Immature natural killer cell (primary cell): ENCODE data around the gene TRO. TPM values are rescaled to one million over a fixed set of nuclear protein-coding genes. Genes with fewer than 3 reads are reported as not detected.

Source experiments
- DNase-seq, 3 donors: peaks; one replicate each; pipeline ENCODE4 v3.0.0; 2022; ENCODE audit warnings: mixed read lengths in 1 of 3
- H3K27ac Mint-ChIP-seq, 6 donors: one replicate each; pipeline ENCODE4 v1.8.0; 2020; ENCODE audit warnings: mixed read lengths in 6 of 6, mild to moderate bottlenecking in 5 of 6, inconsistent platforms in 4 of 6, moderate library complexity in 3 of 6
- H3K27me3 Mint-ChIP-seq, 3 donors: one replicate each; pipeline ENCODE4 v1.8.0; 2020 to 2021; ENCODE audit warnings: low read depth in 3 of 3, mild to moderate bottlenecking in 3 of 3, mixed read lengths in 3 of 3, moderate library complexity in 3 of 3, inconsistent platforms in 1 of 3
- H3K36me3 Mint-ChIP-seq, 3 donors: one replicate each; pipeline ENCODE4 v1.8.0; 2020; ENCODE audit warnings: mixed read lengths in 3 of 3, inconsistent platforms in 2 of 3, mild to moderate bottlenecking in 2 of 3
- H3K4me1 Mint-ChIP-seq, 2 donors: one replicate each; pipeline ENCODE4 v1.8.0; 2020; ENCODE audit warnings: inconsistent platforms in 2 of 2, mild to moderate bottlenecking in 2 of 2, mixed read lengths in 2 of 2, moderate library complexity in 1 of 2
- H3K4me3 Mint-ChIP-seq, 5 donors: one replicate each; pipeline ENCODE4 v1.8.0; 2020; ENCODE audit warnings: mild to moderate bottlenecking in 5 of 5, mixed read lengths in 5 of 5, inconsistent platforms in 3 of 5, moderate library complexity in 3 of 5
- H3K9me3 Mint-ChIP-seq, 6 donors: one replicate each; pipeline ENCODE4 v1.8.0; 2020; ENCODE audit warnings: mild to moderate bottlenecking in 6 of 6, mixed read lengths in 6 of 6, inconsistent platforms in 4 of 6, moderate library complexity in 3 of 6
- polyA plus RNA-seq, 3 donors: library from polyadenylated mRNA; unstranded; fragments of 300-500 nt; fragmentation: Illumina TruSeq; gene quantifications; one replicate each; pipeline ENCODE4 v1.2.3, GENCODE V29; 2021

The TRO gene
- polyA plus RNA-seq, result 1 to 10 TPM in 2 of 3 donors, not detected in 1; 1.3 to 2.4 TPM

GRCh38 chrX:54920610-54921426 lies at the start of gene TRO:
Gene TRO, plus strand, starts transcription at chrX:54920824. Its CDS starts 1,423 bp downstream, at chrX:54922247.
- no peaks in the 10 kb centered on the region for H3K36me3 Mint-ChIP-seq
- peaks cover 3 to 7% (median 4%) of the 10 kb centered on the region in 3 donors for H3K27me3 Mint-ChIP-seq
- DNase-seq, result peak in 1 of 3 donors; percentile 0
- peak within 1 kb of the TSS in 5 of 6 donors; percentile 27 to 87 (median 45) for H3K27ac Mint-ChIP-seq
- H3K4me1 Mint-ChIP-seq, result peaks cover 9 to 12% of the 10 kb centered on the region in 2 donors
- H3K9me3 Mint-ChIP-seq, result peaks cover 0 to 3% (median 0%) of the 10 kb centered on the region in 6 donors
- peak within 1 kb of the TSS; percentile 78 to 95 (median 88) for H3K4me3 Mint-ChIP-seq

DNA sequence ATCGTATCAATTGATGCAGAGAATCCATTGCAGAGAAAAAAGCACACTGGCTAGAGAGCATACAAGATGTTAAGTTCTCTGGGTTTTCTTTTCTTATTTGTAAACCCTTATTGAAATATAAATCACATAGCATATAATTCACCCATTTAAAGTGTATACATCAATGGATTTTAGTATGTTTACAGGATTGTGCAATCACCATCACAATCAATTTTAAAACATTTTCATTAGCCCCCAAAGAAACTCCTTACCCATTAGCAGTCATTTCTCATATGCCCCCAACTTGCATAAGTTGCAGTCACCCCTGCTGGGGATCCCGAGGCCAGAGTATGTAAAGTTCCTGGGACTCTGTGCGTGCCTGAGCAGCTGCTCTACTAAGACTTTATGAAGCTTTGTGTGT lies 34.9 kb upstream of the TRO start:
- no peaks in the 10 kb centered on the region for H3K4me1 Mint-ChIP-seq
- no peaks in the 10 kb centered on the region for H3K9me3 Mint-ChIP-seq
- peaks cover 2 to 33% (median 9%) of the 10 kb centered on the region in 3 donors for H3K27me3 Mint-ChIP-seq
- H3K4me3 Mint-ChIP-seq, result no peak overlapping the region
- DNase-seq, result no peak
- no peaks in the 10 kb centered on the region for H3K36me3 Mint-ChIP-seq
- H3K27ac Mint-ChIP-seq, result no peak overlapping the region

DNA sequence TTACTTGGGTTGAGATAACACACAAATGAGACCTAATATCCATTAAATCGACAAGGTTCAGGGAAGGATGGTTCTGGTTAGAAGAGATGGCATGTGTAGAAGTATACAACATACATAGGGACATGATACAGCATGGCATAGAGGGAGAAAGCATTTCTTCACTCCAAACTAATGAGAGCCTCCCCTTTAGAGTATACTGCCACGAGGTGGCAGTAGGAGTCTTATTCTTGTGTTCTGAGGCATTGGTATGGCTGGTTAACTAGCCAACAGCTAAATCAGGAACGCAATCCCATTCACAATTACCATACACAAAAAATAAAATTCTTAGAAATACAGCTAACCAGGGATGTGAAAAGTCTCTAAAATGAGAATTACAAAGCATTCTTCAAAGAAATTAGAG lies 29.1 kb upstream of the TRO start:
- Mint-ChIP-seq H3K4me1 (no peaks in the 10 kb centered on the region), H3K36me3 (no peaks in the 10 kb centered on the region), H3K9me3 (peaks cover 0 to 4% (median 0%) of the 10 kb centered on the region in 6 donors), H3K27ac (no peak overlapping the region), H3K27me3 (peaks cover 5 to 27% (median 14%) of the 10 kb centered on the region in 3 donors), H3K4me3 (no peak overlapping the region)
- DNase-seq, result peak; percentile 18 to 39 (median 26)

- H3K4me1 Mint-ChIP-seq, result no peaks in the 10 kb centered on the region
- peaks cover 4 to 14% (median 11%) of the 10 kb centered on the region in 3 donors for H3K27me3 Mint-ChIP-seq
- no peak overlapping the region for H3K4me3 Mint-ChIP-seq
- no peaks in the 10 kb centered on the region for H3K36me3 Mint-ChIP-seq
- peaks cover 0 to 4% (median 0%) of the 10 kb centered on the region in 6 donors for H3K9me3 Mint-ChIP-seq
- no peak overlapping the region for H3K27ac Mint-ChIP-seq
- DNase-seq, result no peak
Observed at GRCh38 chrX:54894159-54894558, 26.5 kb upstream of the TRO start.

DNA sequence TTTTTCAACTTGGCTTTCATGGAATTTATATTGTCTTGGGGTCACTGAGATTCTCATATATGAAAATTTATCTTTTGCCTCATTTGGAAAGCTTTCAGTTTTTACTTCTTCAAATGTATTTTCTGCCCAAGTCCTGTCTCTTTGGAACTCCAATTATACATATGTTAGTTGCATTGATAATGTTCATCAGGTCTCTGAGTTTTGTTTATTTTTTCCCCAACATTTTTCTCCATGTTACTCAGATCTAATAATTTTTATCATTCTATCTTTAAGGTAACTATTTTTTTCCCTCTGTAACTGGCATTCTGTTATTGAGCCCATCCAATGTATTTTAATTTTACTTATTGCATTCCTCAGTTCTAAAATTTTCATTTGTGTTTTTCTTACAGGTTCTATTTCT lies 10.7 kb upstream of the TRO start:
- Mint-ChIP-seq H3K36me3 (no peaks in the 10 kb centered on the region), H3K27me3 (peaks cover 0 to 10% (median 2%) of the 10 kb centered on the region in 3 donors), H3K9me3 (peaks cover 0 to 9% (median 7%) of the 10 kb centered on the region in 6 donors), H3K4me3 (no peak overlapping the region), H3K27ac (no peak overlapping the region), H3K4me1 (no peaks in the 10 kb centered on the region)
- DNase-seq, result no peak

DNA sequence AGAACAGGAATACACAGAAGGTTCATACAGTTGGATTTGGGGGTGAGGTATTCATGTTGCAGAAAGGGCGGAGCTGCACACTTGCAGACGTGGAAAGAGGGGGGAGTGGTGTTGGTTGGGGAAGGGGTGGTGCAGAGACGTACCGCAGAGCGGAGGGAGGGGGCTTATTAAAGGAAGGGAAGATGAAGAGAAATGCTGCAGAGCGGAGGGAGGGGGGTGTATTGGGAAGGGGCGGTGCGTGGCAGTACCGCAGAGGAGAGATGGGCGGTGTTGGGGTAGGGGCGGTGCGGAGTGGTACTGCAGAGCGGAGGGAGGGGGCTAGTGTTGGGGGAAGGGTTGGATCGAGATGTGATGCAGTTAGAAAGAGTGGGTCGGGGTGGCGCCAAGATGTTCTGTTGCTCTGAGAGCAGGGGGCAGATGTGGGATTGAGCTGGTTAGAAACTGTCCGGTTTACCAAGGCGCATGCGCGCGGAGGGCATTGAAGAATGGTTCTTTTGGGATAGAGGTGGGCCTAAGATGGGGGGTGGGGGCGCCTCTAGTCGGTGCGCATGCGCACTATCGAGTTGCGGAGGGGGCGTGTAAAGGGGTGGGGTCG lies 900 bp downstream of the TRO start:
- peaks cover 0 to 3% (median 0%) of the 10 kb centered on the region in 6 donors for H3K9me3 Mint-ChIP-seq
- H3K27ac Mint-ChIP-seq, result peak overlapping the region in 5 of 6 donors; percentile 27 to 87 (median 45)
- DNase-seq, result peak; percentile 31 to 49 (median 41)
- H3K4me3 Mint-ChIP-seq, result peak overlapping the region; percentile 78 to 95 (median 88)
- no peaks in the 10 kb centered on the region for H3K36me3 Mint-ChIP-seq
- H3K4me1 Mint-ChIP-seq, result peaks cover 9 to 12% of the 10 kb centered on the region in 2 donors
- H3K27me3 Mint-ChIP-seq, result peaks cover 3 to 7% (median 4%) of the 10 kb centered on the region in 3 donors

- Mint-ChIP-seq H3K27ac (no peak overlapping the region), H3K27me3 (peaks cover 3 to 7% (median 3%) of the 10 kb centered on the region in 3 donors), H3K9me3 (peaks cover 0 to 3% (median 0%) of the 10 kb centered on the region in 6 donors), H3K4me3 (peak overlapping the region in 1 of 5 donors; percentile 88), H3K4me1 (peaks cover 9 to 12% of the 10 kb centered on the region in 2 donors), H3K36me3 (no peaks in the 10 kb centered on the region)
- DNase-seq, result no peak
Observed at GRCh38 chrX:54922547-54922946, 1.9 kb downstream of the TRO start.

DNA sequence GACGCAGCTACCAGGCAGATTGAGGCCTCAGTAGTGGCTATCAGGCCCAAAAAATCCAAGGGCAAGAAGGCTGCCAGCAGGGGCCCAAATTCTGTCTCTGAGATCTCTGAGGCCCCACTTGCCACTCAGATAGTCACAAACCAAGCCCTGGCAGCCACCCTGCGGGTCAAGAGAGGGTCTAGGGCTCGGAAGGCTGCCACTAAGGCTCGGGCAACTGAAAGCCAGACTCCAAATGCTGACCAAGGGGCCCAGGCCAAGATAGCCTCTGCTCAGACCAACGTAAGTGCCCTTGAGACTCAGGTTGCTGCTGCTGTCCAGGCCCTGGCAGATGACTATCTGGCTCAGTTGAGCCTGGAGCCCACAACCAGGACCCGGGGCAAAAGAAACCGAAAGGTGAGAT lies 2.8 kb downstream of the TRO start:
- Mint-ChIP-seq H3K27me3 (peaks cover 3 to 7% (median 6%) of the 10 kb centered on the region in 3 donors), H3K9me3 (peaks cover 0 to 3% (median 0%) of the 10 kb centered on the region in 6 donors), H3K4me3 (no peak overlapping the region), H3K36me3 (peaks cover 0 to 3% (median 0%) of the 10 kb centered on the region in 3 donors), H3K4me1 (peaks cover 9 to 12% of the 10 kb centered on the region in 2 donors), H3K27ac (no peak overlapping the region)
- DNase-seq, result no peak

DNA sequence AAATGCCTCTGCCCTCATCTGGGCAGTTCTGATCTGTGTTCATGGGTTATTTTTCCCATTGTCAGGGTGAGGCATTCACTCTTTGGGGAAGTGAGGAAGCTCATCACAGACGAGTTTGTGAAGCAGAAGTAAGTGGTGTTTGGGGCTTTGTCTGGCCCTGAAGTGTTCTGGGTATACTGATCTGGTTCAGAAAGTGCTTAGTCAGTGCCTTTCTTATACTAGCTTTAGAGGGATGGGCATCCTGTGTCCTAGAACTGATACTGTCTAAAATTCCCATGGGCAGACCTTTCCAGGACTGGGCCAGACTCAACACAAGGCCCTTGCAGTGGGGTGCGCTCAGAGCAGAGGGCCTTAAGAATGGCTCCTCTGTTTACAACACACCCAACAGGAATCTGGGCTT lies 6.4 kb downstream of the TRO start:
- peaks cover 0 to 11% (median 0%) of the 10 kb centered on the region in 3 donors for H3K36me3 Mint-ChIP-seq
- DNase-seq, result no peak
- no peak overlapping the region for H3K27ac Mint-ChIP-seq
- no peak overlapping the region for H3K4me3 Mint-ChIP-seq
- no peaks in the 10 kb centered on the region for H3K9me3 Mint-ChIP-seq
- no peaks in the 10 kb centered on the region for H3K4me1 Mint-ChIP-seq
- H3K27me3 Mint-ChIP-seq, result peaks cover 0 to 4% (median under 1%) of the 10 kb centered on the region in 3 donors

DNA sequence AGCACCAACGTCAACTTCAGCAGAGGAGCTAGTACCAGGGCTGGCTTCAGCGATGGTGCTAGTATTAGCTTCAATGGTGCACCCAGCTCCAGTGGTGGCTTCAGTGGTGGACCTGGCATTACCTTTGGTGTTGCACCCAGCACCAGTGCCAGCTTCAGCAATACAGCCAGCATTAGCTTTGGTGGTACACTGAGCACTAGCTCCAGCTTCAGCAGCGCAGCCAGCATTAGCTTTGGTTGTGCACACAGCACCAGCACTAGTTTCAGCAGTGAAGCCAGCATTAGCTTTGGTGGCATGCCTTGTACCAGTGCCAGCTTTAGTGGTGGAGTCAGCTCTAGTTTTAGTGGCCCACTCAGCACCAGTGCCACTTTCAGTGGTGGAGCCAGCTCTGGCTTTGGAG lies 8.3 kb downstream of the TRO start:
- Mint-ChIP-seq H3K9me3 (no peaks in the 10 kb centered on the region), H3K27me3 (peaks cover 0 to 4% (median 0%) of the 10 kb centered on the region in 3 donors), H3K36me3 (peaks cover 0 to 13% (median 0%) of the 10 kb centered on the region in 3 donors), H3K27ac (no peak overlapping the region), H3K4me1 (no peaks in the 10 kb centered on the region), H3K4me3 (no peak overlapping the region)
- DNase-seq, result no peak

DNA sequence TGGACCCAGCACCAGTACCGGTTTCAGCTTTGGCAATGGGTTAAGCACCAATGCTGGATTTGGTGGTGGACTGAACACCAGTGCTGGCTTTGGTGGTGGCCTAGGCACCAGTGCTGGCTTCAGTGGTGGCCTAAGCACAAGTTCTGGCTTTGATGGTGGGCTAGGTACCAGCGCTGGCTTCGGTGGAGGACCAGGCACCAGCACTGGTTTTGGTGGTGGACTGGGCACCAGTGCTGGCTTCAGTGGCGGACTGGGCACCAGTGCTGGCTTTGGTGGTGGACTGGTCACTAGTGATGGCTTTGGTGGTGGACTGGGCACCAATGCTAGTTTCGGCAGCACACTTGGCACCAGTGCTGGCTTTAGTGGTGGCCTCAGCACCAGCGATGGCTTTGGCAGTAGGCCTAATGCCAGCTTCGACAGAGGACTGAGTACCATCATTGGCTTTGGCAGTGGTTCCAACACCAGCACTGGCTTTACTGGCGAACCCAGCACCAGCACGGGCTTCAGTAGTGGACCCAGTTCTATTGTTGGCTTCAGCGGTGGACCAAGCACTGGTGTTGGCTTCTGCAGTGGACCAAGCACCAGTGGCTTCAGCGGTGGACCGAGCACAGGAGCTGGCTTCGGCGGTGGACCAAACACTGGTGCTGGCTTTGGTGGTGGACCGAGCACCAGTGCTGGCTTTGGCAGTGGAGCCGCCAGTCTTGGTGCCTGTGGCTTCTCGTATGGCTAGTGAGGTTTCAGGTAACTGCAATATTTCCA lies 9.8 kb downstream of the TRO start:
- Mint-ChIP-seq H3K4me1 (no peaks in the 10 kb centered on the region), H3K36me3 (peaks cover 0 to 13% (median 0%) of the 10 kb centered on the region in 3 donors), H3K27ac (no peak overlapping the region), H3K9me3 (no peaks in the 10 kb centered on the region), H3K27me3 (peaks cover 0 to 4% (median 0%) of the 10 kb centered on the region in 3 donors), H3K4me3 (no peak overlapping the region)
- no peak for DNase-seq

DNA sequence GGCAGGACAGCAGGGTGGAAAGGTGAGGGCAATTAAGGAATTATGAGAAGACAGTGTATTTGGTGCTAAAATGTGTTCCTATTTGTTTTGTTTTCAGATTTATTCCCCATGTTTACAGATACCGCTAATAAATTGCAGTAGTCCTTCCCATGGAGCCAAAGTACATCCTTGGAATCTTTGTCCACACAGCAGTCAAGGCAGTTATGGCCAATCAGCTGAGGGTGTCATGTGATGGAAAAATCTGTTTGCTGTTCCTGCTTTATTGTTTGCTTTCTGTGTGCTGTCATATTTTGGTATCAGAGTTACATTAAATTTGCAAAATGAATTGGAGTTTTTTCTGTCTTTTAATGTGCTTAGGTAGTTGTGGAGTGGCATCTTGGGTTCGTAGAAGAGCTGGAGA lies 10.5 kb downstream of the TRO start:
- Mint-ChIP-seq H3K4me3 (no peak overlapping the region), H3K27ac (no peak overlapping the region), H3K4me1 (no peaks in the 10 kb centered on the region), H3K27me3 (peaks cover 0 to 4% (median 0%) of the 10 kb centered on the region in 3 donors), H3K9me3 (no peaks in the 10 kb centered on the region), H3K36me3 (peaks cover 0 to 13% (median 0%) of the 10 kb centered on the region in 3 donors)
- no peak for DNase-seq

DNA sequence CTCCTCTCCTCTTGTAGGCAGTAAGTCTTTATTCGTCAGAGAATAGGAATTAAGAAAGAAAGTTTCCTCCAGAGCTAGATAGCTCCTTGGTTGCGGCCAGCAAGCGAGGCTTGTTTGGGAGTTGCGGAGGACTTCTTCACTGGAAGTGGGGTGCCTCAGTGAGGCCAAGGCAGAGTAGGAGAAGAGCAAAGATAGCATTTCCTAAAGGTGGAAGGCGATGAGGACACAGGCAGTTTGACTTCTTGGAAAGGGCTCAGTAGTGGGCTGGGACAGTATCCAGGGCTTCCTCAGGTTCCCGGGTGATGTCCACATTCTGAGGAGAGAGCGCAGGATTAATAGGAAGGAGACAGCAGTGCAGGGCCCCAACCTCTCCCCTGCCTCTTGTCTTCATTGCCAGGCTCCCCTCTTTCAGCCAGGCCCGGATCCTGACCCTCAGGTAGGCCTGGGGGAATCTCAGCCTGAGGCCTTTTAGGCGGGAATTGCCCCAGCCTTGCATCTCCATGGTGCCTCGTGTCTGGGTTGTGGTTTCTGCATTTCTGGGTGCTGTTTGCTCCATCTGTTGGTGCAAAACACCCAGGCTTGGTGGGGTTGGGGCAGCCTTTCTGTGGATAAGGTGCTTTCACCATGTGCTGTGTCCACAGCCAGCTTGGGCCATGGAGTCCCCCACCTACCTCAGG lies 12.7 kb downstream of the TRO start:
- Mint-ChIP-seq H3K36me3 (peaks cover 0 to 12% (median 0%) of the 10 kb centered on the region in 3 donors), H3K4me3 (no peak overlapping the region), H3K27ac (no peak overlapping the region), H3K27me3 (peaks cover 0 to 2% (median 0%) of the 10 kb centered on the region in 3 donors), H3K4me1 (no peaks in the 10 kb centered on the region), H3K9me3 (no peaks in the 10 kb centered on the region)
- no peak for DNase-seq
